ENCODE results near the gene STPG1. TPM values are rescaled to one million over a fixed set of nuclear protein-coding genes. Genes with fewer than 3 reads are reported as not detected.
A peak's percentile ranks its signal among the peaks of the same experiment; 100 is the strongest.

STPG1 gene
- total RNA-seq, 1 donor from 2014 or later = 9.2 TPM

GRCh38 chr1:24329331-24329730 lies 84.3 kb downstream of the STPG1 start:
- H4K20me1 ChIP-seq (ENCODE audit: insufficient read depth, low read length) = no peaks in the 10 kb centered on the region
- no peak overlapping the region for H3K27ac ChIP-seq (ENCODE audit: low read depth, low read length)
- peaks cover 25% of the 10 kb centered on the region for H3K4me1 Mint-ChIP-seq (ENCODE audit: low read depth, unreplicated experiment)
- FAIRE-seq (no peak), DNase-seq (ENCODE audit: low read depth) (no peak)
- H3K9me3 ChIP-seq (ENCODE audit: insufficient read depth, low read depth, low read length) = no peaks in the 10 kb centered on the region
- peaks cover 30% of the 10 kb centered on the region for H3K27me3 Mint-ChIP-seq (ENCODE audit: low read depth, unreplicated experiment)
- peak overlapping the region; percentile 35 for H3K27ac Mint-ChIP-seq (ENCODE audit: unreplicated experiment)
- H3K4me2 ChIP-seq (ENCODE audit: low read length) = no peak overlapping the region
- H3K27me3 ChIP-seq (ENCODE audit: insufficient read depth, low read length) = peaks cover 23% of the 10 kb centered on the region
- H3K36me3 ChIP-seq (ENCODE audit: insufficient read depth, low read length) = no peaks in the 10 kb centered on the region
- H3K4me1 ChIP-seq (ENCODE audit: insufficient read depth, low read length) = peaks cover 10% of the 10 kb centered on the region
- H3K9me3 Mint-ChIP-seq (ENCODE audit: unreplicated experiment) = peaks cover 2% of the 10 kb centered on the region
- H3K4me3 Mint-ChIP-seq (ENCODE audit: unreplicated experiment) = no peak overlapping the region
- no peak for TF ChIP-seq EZH2 (IDR thresholded peaks at IDR 0.05; ENCODE audit: insufficient read depth, low read length)
- no peak for TF ChIP-seq CTCF (IDR thresholded peaks at IDR 0.05; ENCODE audit: insufficient read depth, low read depth, low read length)
- H2AFZ ChIP-seq (ENCODE audit: low read depth, low read length) = no peak overlapping the region
- peaks cover 11% of the 10 kb centered on the region for H3K36me3 Mint-ChIP-seq (ENCODE audit: low read depth, unreplicated experiment)
- no peaks in the 10 kb centered on the region for H3K79me2 ChIP-seq (ENCODE audit: insufficient read depth, low read length)
- no peak overlapping the region for H3K4me3 ChIP-seq (ENCODE audit: insufficient read depth, low read depth, low read length)
- H3K9ac ChIP-seq (ENCODE audit: low read length) = no peak overlapping the region

- H3K9me3 ChIP-seq (ENCODE audit: insufficient read depth, low read depth, low read length) = no peaks in the 10 kb centered on the region
- H3K4me3 ChIP-seq (ENCODE audit: insufficient read depth, low read depth, low read length) = no peak overlapping the region
- Mint-ChIP-seq H3K4me3 (ENCODE audit: unreplicated experiment) (no peak overlapping the region), H3K9me3 (ENCODE audit: unreplicated experiment) (no peaks in the 10 kb centered on the region), H3K27ac (ENCODE audit: unreplicated experiment) (no peak overlapping the region), H3K36me3 (ENCODE audit: low read depth, unreplicated experiment) (peaks cover 6% of the 10 kb centered on the region), H3K4me1 (ENCODE audit: low read depth, unreplicated experiment) (peaks cover 31% of the 10 kb centered on the region), H3K27me3 (ENCODE audit: low read depth, unreplicated experiment) (peaks cover 37% of the 10 kb centered on the region)
- peaks cover 13% of the 10 kb centered on the region for H3K4me1 ChIP-seq (ENCODE audit: insufficient read depth, low read length)
- no peaks in the 10 kb centered on the region for H3K36me3 ChIP-seq (ENCODE audit: insufficient read depth, low read length)
- DNase-seq (ENCODE audit: low read depth) (peak; percentile 64), FAIRE-seq (no peak)
- H3K9ac ChIP-seq (ENCODE audit: low read length) = no peak overlapping the region
- no peaks in the 10 kb centered on the region for H3K79me2 ChIP-seq (ENCODE audit: insufficient read depth, low read length)
- no peak overlapping the region for H2AFZ ChIP-seq (ENCODE audit: low read depth, low read length)
- no peaks in the 10 kb centered on the region for H4K20me1 ChIP-seq (ENCODE audit: insufficient read depth, low read length)
- TF ChIP-seq CTCF (IDR thresholded peaks at IDR 0.05; ENCODE audit: insufficient read depth, low read depth, low read length) = no peak
- no peak for TF ChIP-seq EZH2 (IDR thresholded peaks at IDR 0.05; ENCODE audit: insufficient read depth, low read length)
- peaks cover 29% of the 10 kb centered on the region for H3K27me3 ChIP-seq (ENCODE audit: insufficient read depth, low read length)
- H3K27ac ChIP-seq (ENCODE audit: low read depth, low read length) = no peak overlapping the region
- no peak overlapping the region for H3K4me2 ChIP-seq (ENCODE audit: low read length)
Measured at GRCh38 chr1:24327891-24328290, 85.7 kb downstream of the STPG1 start.

- no peak overlapping the region for H3K9ac ChIP-seq (ENCODE audit: low read length)
- peaks cover 29% of the 10 kb centered on the region for H3K27me3 ChIP-seq (ENCODE audit: insufficient read depth, low read length)
- no peak for TF ChIP-seq EZH2 (IDR thresholded peaks at IDR 0.05; ENCODE audit: insufficient read depth, low read length)
- TF ChIP-seq CTCF (IDR thresholded peaks at IDR 0.05; ENCODE audit: insufficient read depth, low read depth, low read length) = no peak
Measured at GRCh38 chr1:24327486-24327885, 86.1 kb downstream of the STPG1 start.

More at GRCh38 chr1:24327486-24327885, 86.1 kb downstream of the STPG1 start:
- DNase-seq (ENCODE audit: low read depth) (no peak), FAIRE-seq (no peak)
- Histone ChIP-seq H3K4me2 (ENCODE audit: low read length) (no peak overlapping the region), H3K27ac (ENCODE audit: low read depth, low read length) (no peak overlapping the region), H2AFZ (ENCODE audit: low read depth, low read length) (no peak overlapping the region), H3K36me3 (ENCODE audit: insufficient read depth, low read length) (no peaks in the 10 kb centered on the region), H3K4me3 (ENCODE audit: insufficient read depth, low read depth, low read length) (no peak overlapping the region), H3K79me2 (ENCODE audit: insufficient read depth, low read length) (no peaks in the 10 kb centered on the region), H3K9me3 (ENCODE audit: insufficient read depth, low read depth, low read length) (no peaks in the 10 kb centered on the region), H4K20me1 (ENCODE audit: insufficient read depth, low read length) (no peaks in the 10 kb centered on the region), H3K4me1 (ENCODE audit: insufficient read depth, low read length) (peaks cover 17% of the 10 kb centered on the region)
- no peaks in the 10 kb centered on the region for H3K9me3 Mint-ChIP-seq (ENCODE audit: unreplicated experiment)
- peaks cover 34% of the 10 kb centered on the region for H3K4me1 Mint-ChIP-seq (ENCODE audit: low read depth, unreplicated experiment)
- H3K27ac Mint-ChIP-seq (ENCODE audit: unreplicated experiment) = no peak overlapping the region
- peaks cover 6% of the 10 kb centered on the region for H3K36me3 Mint-ChIP-seq (ENCODE audit: low read depth, unreplicated experiment)
- H3K27me3 Mint-ChIP-seq (ENCODE audit: low read depth, unreplicated experiment) = peaks cover 37% of the 10 kb centered on the region
- H3K4me3 Mint-ChIP-seq (ENCODE audit: unreplicated experiment) = no peak overlapping the region

Data from astrocyte (in vitro differentiated cells and primary cell).